ENCODE results near the gene TFF1.

DNA sequence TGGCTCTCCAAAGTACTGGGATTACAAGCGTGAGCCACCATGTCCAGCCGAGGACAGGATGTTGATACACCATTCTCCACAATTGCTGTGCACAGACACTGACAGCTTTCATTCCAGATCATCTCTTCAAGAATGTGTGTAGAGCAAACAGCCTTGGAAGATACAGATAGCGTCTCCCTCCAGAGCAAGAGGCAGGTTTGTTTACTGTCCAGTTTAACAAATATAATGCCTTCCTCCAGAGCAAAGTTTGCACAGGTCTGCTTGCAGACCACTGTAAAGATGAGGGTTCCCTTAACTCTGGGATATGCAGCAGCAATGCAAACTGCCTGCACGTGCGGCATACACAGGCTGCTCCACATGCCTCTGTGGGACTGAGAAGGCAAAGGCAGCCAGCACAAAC is 25.0 kb upstream of the TFF1 start:
- TF ChIP-seq, protein P1, sequence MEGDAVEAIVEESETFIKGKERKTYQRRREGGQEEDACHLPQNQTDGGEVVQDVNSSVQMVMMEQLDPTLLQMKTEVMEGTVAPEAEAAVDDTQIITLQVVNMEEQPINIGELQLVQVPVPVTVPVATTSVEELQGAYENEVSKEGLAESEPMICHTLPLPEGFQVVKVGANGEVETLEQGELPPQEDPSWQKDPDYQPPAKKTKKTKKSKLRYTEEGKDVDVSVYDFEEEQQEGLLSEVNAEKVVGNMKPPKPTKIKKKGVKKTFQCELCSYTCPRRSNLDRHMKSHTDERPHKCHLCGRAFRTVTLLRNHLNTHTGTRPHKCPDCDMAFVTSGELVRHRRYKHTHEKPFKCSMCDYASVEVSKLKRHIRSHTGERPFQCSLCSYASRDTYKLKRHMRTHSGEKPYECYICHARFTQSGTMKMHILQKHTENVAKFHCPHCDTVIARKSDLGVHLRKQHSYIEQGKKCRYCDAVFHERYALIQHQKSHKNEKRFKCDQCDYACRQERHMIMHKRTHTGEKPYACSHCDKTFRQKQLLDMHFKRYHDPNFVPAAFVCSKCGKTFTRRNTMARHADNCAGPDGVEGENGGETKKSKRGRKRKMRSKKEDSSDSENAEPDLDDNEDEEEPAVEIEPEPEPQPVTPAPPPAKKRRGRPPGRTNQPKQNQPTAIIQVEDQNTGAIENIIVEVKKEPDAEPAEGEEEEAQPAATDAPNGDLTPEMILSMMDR (IDR thresholded peaks at IDR 0.05; ENCODE audit: borderline replicate concordance, extremely low read depth, low read length, poor library complexity, severe bottlenecking): no peak
- no peak for TF ChIP-seq EZH2 (IDR thresholded peaks at IDR 0.05; ENCODE audit: borderline replicate concordance, low read depth, low read length, severe bottlenecking)
